IPS-15b (cell line): ENCODE data around the gene FRMD5.

Experiments used
- H3K27me3 ChIP-seq: one replicate; pipeline ENCODE4 v1.6.1; 2013; ENCODE audit warnings: low read length; ENCODE audit not compliant: control insufficient read depth, insufficient read depth
- H3K36me3 ChIP-seq: one replicate; pipeline ENCODE4 v1.6.1; 2013; ENCODE audit warnings: low read length; ENCODE audit not compliant: control insufficient read depth, insufficient read depth
- H3K4me1 ChIP-seq: one replicate; pipeline ENCODE4 v1.6.1; 2013; ENCODE audit warnings: mild to moderate bottlenecking, low read length; ENCODE audit not compliant: control insufficient read depth, insufficient read depth
- H3K4me3 ChIP-seq: one replicate; pipeline ENCODE4 v1.5.1; 2013; ENCODE audit warnings: low read depth, low read length
- H3K9ac ChIP-seq: one replicate; pipeline ENCODE4 v1.6.1; 2013; ENCODE audit warnings: low read depth, mild to moderate bottlenecking, low read length
- H3K9me3 ChIP-seq: one replicate; pipeline ENCODE4 v1.6.1; 2013; ENCODE audit warnings: mild to moderate bottlenecking, low read length; ENCODE audit not compliant: control insufficient read depth, insufficient read depth

The FRMD5 gene

DNA sequence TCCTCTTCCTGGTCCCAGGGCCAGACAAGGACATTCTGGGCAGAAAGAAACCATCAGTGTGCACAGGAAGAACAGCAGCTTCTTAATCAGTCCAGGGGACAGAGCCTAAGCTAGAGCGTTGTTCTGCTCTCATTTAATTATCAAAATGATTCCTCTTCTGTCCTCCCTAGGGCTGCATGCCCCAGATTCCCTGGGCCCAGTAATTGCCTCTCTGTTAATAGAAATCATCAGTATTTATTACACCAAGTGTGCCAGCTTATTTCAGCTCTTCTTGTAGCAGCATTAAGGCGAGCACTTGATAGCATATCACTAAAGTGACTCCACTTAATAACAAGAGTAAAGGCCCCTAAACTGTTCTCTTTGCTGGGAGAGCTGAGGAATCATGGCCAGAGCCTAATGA is 296.2 kb downstream of the FRMD5 start:
- Histone ChIP-seq H3K36me3 (peaks cover 2% of the 10 kb centered on the region), H3K4me1 (no peaks in the 10 kb centered on the region), H3K9me3 (no peaks in the 10 kb centered on the region), H3K9ac (no peak overlapping the region), H3K27me3 (no peaks in the 10 kb centered on the region), H3K4me3 (no peak overlapping the region)

DNA sequence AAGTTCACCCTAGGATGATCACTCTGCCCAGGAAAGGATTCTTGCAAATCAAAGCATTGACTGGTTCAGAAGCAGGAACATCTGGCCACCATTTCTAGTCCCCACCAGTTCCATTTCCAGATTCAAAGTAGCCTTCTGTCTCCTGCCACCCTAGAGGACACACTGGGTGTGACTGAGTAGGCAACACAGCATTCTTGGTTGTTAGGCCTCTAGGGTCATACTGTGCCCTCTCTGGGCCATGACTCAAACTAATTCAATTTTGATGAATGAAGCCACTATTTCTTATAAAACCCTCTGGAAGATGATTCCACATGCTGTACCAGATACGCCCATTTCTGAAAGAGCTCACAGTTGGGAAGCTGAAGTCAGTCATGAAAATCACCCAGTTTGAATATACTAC is 298.5 kb downstream of the FRMD5 start:
- Histone ChIP-seq H3K9ac (no peak overlapping the region), H3K36me3 (peaks cover 2% of the 10 kb centered on the region), H3K9me3 (no peaks in the 10 kb centered on the region), H3K4me1 (no peaks in the 10 kb centered on the region), H3K27me3 (no peaks in the 10 kb centered on the region), H3K4me3 (no peak overlapping the region)

DNA sequence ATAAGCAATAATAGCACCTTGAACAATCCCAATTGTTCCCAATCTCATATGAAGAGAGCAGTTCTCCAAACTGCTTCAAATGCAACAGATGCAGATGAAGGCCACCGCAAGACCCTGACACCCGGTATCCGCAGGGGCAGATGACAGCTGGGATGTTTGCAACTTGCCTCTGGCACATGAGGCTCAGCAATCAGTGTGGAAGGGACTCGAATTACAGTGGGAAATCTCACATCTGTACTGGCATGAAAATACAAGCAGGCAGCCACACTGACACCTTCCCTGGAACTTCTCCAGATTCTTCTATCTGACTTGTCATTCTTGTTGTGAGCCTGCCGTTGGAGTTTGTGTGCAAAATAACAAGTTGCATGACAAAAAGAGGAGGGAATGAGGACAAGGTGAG is 299.5 kb downstream of the FRMD5 start:
- no peaks in the 10 kb centered on the region for H3K9me3 ChIP-seq
- no peak overlapping the region for H3K9ac ChIP-seq
- H3K36me3 ChIP-seq = peaks cover 2% of the 10 kb centered on the region
- no peaks in the 10 kb centered on the region for H3K4me1 ChIP-seq
- no peaks in the 10 kb centered on the region for H3K27me3 ChIP-seq
- H3K4me3 ChIP-seq = no peak overlapping the region

DNA sequence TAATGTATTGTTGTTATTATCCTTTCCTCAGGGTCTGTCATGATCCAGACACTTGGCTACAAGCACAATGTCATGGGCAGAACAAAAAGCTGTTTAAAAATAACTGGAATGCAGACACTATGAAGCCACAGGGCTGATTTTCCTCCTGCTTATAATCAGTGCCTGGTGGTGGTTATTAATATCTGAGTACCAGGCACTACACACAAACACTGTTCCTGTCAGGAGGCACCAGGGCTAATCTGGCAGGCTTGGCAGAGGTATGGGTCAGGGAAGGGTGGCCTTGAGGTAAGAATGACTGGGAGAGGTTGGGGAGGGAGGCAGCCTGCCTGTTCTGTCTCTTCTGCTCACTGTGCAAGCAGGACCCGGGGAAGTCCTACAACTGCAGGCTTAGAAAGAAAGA is 301.1 kb downstream of the FRMD5 start:
- no peaks in the 10 kb centered on the region for H3K27me3 ChIP-seq
- H3K9me3 ChIP-seq = no peaks in the 10 kb centered on the region
- no peak overlapping the region for H3K4me3 ChIP-seq
- no peaks in the 10 kb centered on the region for H3K4me1 ChIP-seq
- peaks cover 2% of the 10 kb centered on the region for H3K36me3 ChIP-seq
- no peak overlapping the region for H3K9ac ChIP-seq

DNA sequence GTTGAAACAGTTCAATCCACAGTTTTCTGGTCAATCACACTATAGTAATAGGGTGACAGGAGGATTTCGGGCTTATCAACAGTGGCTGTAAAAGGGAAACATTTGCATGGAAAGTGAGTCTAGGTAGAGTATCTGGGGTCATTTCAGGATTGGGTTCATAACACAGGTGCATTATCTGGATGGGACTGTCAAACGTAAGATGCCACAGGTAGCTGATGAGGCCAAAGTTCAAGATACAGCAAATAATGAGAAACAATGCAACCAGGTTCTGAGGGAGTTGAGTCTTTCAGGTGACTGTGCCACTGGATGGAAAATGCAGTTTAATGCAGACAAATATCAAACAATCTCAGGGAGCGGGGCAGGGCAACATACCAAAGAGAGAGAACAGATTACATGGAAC is 306.0 kb downstream of the FRMD5 start:
- H3K4me3 ChIP-seq = no peak overlapping the region
- no peaks in the 10 kb centered on the region for H3K36me3 ChIP-seq
- H3K9me3 ChIP-seq = no peaks in the 10 kb centered on the region
- H3K27me3 ChIP-seq = no peaks in the 10 kb centered on the region
- no peak overlapping the region for H3K9ac ChIP-seq
- no peaks in the 10 kb centered on the region for H3K4me1 ChIP-seq

DNA sequence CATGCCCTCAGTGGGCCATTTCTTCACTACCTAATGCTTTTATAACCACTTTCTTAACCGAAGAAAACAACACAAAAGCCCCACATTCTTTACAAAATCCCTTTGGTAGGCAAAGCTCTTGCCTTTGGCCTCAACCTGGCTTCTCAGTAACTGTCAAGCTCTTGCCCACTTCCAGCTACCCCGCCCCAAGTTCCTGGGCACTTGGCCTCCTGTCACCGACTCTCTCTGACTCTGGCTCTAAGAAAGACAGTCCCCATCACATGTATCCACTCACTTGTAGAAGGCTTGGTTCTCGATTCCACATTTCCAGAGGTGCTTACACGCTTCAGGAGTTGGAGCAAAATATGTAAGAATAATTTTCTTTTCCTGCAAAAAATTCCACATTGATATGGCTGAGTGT is 307.2 kb downstream of the FRMD5 start:
- Histone ChIP-seq H3K9me3 (no peaks in the 10 kb centered on the region), H3K4me1 (no peaks in the 10 kb centered on the region), H3K27me3 (no peaks in the 10 kb centered on the region), H3K36me3 (no peaks in the 10 kb centered on the region), H3K4me3 (no peak overlapping the region), H3K9ac (no peak overlapping the region)

DNA sequence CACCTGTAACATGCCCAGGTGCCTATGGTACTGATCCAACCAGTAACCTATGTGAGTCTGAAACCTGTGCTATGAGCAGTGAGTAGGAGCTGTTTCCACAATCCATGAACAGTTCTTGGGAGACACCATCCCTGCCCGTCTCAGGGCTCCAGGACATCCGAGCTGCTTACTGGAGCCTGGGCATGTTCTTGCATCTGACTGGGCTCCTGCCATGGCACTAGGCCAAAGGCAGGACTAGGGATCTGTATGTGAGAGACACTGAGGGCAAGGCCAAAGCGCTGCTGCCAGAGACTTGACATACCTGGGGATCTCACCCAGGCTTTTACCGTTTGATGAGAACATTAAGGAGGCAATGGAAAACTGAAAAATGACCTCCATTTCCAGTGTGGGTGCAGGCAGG is 308.5 kb downstream of the FRMD5 start:
- no peaks in the 10 kb centered on the region for H3K9me3 ChIP-seq
- no peak overlapping the region for H3K9ac ChIP-seq
- no peaks in the 10 kb centered on the region for H3K4me1 ChIP-seq
- no peaks in the 10 kb centered on the region for H3K36me3 ChIP-seq
- no peaks in the 10 kb centered on the region for H3K27me3 ChIP-seq
- no peak overlapping the region for H3K4me3 ChIP-seq

DNA sequence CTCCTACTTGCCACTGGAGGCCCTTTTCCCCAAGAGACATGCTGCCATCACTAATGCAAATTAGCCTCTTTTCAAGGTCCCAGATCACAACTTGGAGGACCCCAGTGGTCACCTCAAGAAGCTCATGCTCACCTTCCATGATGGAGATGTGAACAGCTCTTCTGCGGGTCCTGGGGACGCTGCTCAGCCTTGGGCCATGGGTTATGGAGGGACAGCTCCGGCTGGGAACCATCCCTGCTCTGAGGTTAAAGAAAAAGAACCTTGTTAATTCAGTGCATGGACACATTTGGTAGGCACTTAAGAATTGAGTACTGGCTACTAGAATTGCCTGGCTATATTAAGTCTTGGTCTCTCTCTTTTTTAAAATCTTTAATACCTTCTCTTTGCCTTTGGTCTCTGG is 311.5 kb downstream of the FRMD5 start:
- no peaks in the 10 kb centered on the region for H3K27me3 ChIP-seq

DNA sequence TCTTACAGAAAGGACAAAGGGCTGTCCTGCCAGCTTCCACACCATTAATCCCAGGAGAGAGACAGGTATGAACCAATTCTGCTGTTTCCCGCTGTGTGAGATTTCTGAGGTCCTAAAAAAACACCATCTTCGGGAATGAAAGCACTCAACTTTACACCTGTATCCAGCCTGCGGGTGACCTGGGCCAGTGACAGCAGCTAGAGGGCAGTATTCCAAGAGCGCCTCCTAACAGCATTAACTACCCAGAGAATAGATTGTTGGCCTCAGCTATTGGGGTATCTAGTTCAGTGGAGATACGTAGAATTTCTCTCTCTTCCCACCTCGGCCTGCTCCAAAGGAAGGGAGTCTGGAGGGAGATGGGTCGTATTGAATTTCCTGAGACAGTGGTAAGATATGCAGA is 313.1 kb downstream of the FRMD5 start:
- no peaks in the 10 kb centered on the region for H3K9me3 ChIP-seq
- no peak overlapping the region for H3K4me3 ChIP-seq
- H3K4me1 ChIP-seq = peaks cover 9% of the 10 kb centered on the region
- H3K27me3 ChIP-seq = no peaks in the 10 kb centered on the region
- H3K36me3 ChIP-seq = peaks cover 2% of the 10 kb centered on the region
- H3K9ac ChIP-seq = no peak overlapping the region

More for the DNA sequence above, 311.5 kb downstream of the FRMD5 start:
- no peak overlapping the region for H3K4me3 ChIP-seq
- peaks cover 2% of the 10 kb centered on the region for H3K36me3 ChIP-seq
- H3K4me1 ChIP-seq = peaks cover 9% of the 10 kb centered on the region
- H3K9ac ChIP-seq = no peak overlapping the region
- H3K9me3 ChIP-seq = no peaks in the 10 kb centered on the region

DNA sequence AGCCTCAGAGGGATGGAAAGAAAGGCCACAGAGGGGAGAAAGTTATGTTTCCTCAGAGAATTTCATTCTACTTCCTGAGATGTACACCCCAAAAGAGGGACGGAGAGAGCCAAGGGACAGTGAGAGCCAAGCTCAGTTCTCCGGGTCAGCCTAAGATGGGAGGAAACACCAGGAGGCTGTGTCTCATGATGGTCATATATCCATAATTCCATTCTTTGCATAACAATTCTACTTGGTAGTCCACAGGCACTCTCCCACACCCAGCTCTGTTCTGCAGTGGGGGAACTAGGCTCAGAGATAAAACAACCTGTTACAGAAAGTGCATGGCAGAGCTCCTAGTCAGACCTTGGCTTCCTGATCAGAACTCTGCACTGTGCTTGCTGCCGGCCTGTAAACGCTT is 313.8 kb downstream of the FRMD5 start:
- no peaks in the 10 kb centered on the region for H3K9me3 ChIP-seq
- no peak overlapping the region for H3K4me3 ChIP-seq
- H3K36me3 ChIP-seq = peaks cover 2% of the 10 kb centered on the region
- H3K4me1 ChIP-seq = peaks cover 9% of the 10 kb centered on the region
- no peak overlapping the region for H3K9ac ChIP-seq
- no peaks in the 10 kb centered on the region for H3K27me3 ChIP-seq

DNA sequence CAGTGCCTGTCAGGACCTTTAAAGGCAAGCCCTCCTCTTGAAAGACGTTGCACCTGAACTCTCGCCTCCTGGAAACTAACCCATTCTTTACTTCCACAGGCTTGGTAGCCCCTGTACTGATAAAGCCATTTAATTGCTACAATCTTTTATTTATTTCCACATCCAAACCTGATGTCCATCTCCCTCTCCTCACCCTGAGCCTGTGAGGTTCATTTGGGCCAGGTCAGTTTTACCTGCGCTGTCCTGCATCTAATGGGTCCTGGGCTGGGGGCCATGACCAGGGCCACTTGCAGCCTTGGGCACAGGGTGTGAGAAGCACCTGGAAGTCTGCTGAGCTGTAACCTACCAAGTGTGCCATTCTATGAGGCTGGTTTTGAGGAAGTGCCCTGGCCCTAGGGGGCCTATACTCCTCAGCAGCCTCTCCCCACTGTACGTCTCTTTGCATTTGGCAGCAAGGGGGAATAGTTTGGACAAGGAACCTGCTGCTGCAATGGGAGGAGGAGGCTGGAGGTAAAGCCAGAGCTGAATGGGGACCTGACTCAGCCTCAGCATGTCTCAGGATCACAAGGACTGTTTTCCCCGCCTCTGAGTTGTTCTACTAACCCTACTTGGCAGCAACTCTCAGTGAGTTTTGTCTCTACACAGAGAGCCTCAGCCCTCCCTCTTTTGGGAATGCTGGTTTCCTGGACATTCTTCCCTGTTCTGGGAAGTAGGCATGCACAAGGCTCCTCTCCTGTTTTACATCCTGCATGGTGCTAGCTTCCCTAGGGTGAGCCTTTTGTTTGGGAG is 314.5 kb downstream of the FRMD5 start:
- Histone ChIP-seq H3K27me3 (no peaks in the 10 kb centered on the region), H3K9ac (no peak overlapping the region), H3K9me3 (no peaks in the 10 kb centered on the region), H3K4me1 (peaks cover 9% of the 10 kb centered on the region), H3K4me3 (no peak overlapping the region), H3K36me3 (peaks cover 2% of the 10 kb centered on the region)

DNA sequence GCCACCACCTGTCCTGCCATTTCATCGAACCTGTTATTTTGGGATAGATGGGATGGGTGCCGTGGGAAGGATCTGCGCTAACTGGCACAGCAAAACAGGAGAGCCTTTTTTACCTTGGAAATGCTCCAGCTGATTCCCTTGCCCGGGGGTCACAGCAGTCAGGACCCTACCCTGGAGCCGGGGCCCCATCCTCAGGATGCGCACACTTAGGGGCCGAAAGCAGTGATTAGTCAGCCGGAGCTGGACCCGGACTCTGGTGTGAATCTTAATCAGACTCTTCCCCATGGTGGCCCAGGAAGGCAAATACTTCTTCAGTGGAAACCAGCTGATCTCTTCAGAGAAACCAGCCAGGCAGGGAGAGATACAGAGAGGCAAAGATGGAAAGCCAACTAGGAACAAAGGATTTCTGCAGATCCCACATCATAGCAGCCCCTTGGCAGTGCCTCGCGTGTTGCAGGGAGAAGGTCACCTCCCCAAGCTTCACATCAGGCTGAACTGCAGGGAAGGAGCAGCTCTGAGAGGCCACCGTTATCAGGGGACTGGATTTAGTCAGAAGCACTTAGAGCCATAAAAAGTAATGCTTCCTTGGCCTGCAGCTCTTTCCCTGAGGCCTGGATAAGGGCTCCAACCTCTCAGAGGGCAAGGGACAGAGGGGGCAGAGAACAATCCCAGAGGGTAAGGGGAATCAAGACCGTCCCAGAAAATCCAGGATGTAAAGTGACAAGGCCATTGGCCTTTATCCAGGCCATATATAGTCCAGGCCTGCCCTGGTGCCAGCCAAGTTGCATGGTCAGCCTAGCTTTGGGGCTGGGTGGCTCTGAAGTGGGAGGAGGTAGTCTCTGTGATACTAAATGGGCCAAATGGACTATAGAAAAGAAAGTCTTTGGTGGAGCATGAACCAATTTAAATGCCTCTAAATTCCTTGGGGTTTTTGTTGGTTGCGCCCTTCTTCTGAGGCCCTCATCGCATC is 315.4 kb downstream of the FRMD5 start:
- Histone ChIP-seq H3K4me3 (no peak overlapping the region), H3K27me3 (no peaks in the 10 kb centered on the region), H3K9ac (no peak overlapping the region), H3K9me3 (no peaks in the 10 kb centered on the region), H3K4me1 (peaks cover 9% of the 10 kb centered on the region), H3K36me3 (peaks cover 2% of the 10 kb centered on the region)
